A673 (cell line): ENCODE measurements around the gene LTF. TPM values are rescaled to one million over a fixed set of nuclear protein-coding genes. Genes with fewer than 3 reads are reported as not detected.

Experiments
- BruUV-seq: library from RNA; stranded (reverse); fragments of 400-500 nt; replicated peaks from 2 replicates; lab custom pipeline; 2021; lab: Mats Ljungman, UMichigan
- CTCF ChIA-PET: fragments of 300-600 bp; sonication (Branson Sonifier 250); formaldehyde crosslinking; loops from one replicate; lab custom pipeline; 2022; ENCODE audit warnings: antibody characterized with exemption; lab: Charles Lee
- POLR2A ChIA-PET: fragments of 300-600 bp; sonication (Branson Sonifier 250); formaldehyde crosslinking; loops from one replicate; lab custom pipeline; 2022; ENCODE audit warnings: antibody characterized with exemption; ENCODE audit not compliant: low non-redundant PET; lab: Charles Lee
- DNase-seq: peaks from one replicate; pipeline ENCODE4 v3.0.0-alpha.2; 2015; ENCODE audit warnings: low spot score
- H3K27ac ChIP-seq: fragments of 200-600 bp; sonication (generic); 2 replicates; pipeline ENCODE4 v1.5.1; 2016; ENCODE audit warnings: mixed run types, low read depth, mild to moderate bottlenecking, mixed read lengths, antibody characterized with exemption, low read length; ENCODE audit not compliant: poor library complexity, severe bottlenecking
- H3K27me3 ChIP-seq: fragments of 200-600 bp; sonication (generic); replicated peaks from 2 replicates; pipeline ENCODE4 v1.6.1; 2017; ENCODE audit warnings: mixed run types, low read depth, mild to moderate bottlenecking, mixed read lengths, antibody characterized with exemption, low read length; ENCODE audit not compliant: insufficient read depth, poor library complexity
- H3K36me3 ChIP-seq: fragments of 200-600 bp; sonication (generic); 2 replicates; pipeline ENCODE4 v1.6.1; 2016; ENCODE audit warnings: mixed run types, mild to moderate bottlenecking, mixed read lengths, antibody characterized with exemption, low read length; ENCODE audit not compliant: insufficient read depth, poor library complexity, severe bottlenecking
- H3K4me1 ChIP-seq: fragments of 200-600 bp; sonication (generic); 2 replicates; pipeline ENCODE4 v1.6.1; 2017; ENCODE audit warnings: mixed run types, mild to moderate bottlenecking, mixed read lengths, antibody characterized with exemption, low read length; ENCODE audit not compliant: insufficient read depth, poor library complexity, severe bottlenecking
- H3K4me3 ChIP-seq: fragments of 200-600 bp; sonication (generic); 2 replicates; pipeline ENCODE4 v1.5.1; 2016; ENCODE audit warnings: low read depth, mixed run types, mild to moderate bottlenecking, mixed read lengths, low read length; ENCODE audit not compliant: poor library complexity, severe bottlenecking
- H3K9me3 ChIP-seq: fragments of 200-600 bp; sonication (generic); 2 replicates; pipeline ENCODE4 v1.6.1; 2016; ENCODE audit warnings: mixed run types, low read depth, mild to moderate bottlenecking, mixed read lengths, antibody characterized with exemption, low read length; ENCODE audit not compliant: poor library complexity, severe bottlenecking
- EZH2 ChIP-seq: fragments of 200-600 bp; sonication (generic); IDR thresholded peaks from 2 replicates; pipeline ENCODE4 v1.6.1; 2017; ENCODE audit warnings: borderline replicate concordance, low read depth, mild to moderate bottlenecking, mixed read lengths, antibody characterized with exemption, low read length; ENCODE audit not compliant: poor library complexity, severe bottlenecking
- intact Hi-C: fragments of 100-400 bp; cut with micrococcal nuclease; formaldehyde crosslinking; loops from one replicate; pipeline ENCODE4 v1.10.0; 2022; ENCODE audit not compliant: unreplicated experiment
- total RNA-seq: library from RNA; stranded (reverse); gene quantifications from 2 replicates; pipeline ENCODE4 v1.2.3, GENCODE V29; 2021
- TF ChIP-seq, protein P1 (sequence below): fragments of 300-800, 200-600 bp; sonication (generic); conservative IDR thresholded peaks from 2 replicates; pipeline ENCODE4 v1.5.1; 2017; ENCODE audit warnings: low read depth, mild to moderate bottlenecking, antibody characterized with exemption, low read length, moderate library complexity, mixed read lengths

The LTF gene
- total RNA-seq, 1 experiment from 2014 or later = not detected

GRCh38 chr3:46508850-46509591 lies 44.3 kb upstream of the LTF start:
- intact Hi-C loops = no loop called here
- H3K9me3 ChIP-seq = no peaks in the 10 kb centered on the region
- TF ChIP-seq EZH2 = no peak
- TF ChIP-seq, protein P1, sequence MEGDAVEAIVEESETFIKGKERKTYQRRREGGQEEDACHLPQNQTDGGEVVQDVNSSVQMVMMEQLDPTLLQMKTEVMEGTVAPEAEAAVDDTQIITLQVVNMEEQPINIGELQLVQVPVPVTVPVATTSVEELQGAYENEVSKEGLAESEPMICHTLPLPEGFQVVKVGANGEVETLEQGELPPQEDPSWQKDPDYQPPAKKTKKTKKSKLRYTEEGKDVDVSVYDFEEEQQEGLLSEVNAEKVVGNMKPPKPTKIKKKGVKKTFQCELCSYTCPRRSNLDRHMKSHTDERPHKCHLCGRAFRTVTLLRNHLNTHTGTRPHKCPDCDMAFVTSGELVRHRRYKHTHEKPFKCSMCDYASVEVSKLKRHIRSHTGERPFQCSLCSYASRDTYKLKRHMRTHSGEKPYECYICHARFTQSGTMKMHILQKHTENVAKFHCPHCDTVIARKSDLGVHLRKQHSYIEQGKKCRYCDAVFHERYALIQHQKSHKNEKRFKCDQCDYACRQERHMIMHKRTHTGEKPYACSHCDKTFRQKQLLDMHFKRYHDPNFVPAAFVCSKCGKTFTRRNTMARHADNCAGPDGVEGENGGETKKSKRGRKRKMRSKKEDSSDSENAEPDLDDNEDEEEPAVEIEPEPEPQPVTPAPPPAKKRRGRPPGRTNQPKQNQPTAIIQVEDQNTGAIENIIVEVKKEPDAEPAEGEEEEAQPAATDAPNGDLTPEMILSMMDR = no peak
- CTCF ChIA-PET = interaction anchor here (1.4 kb wide), 1 partner anchor 21 kb away, joined by 5 read pairs; no protein-coding TSS in a partner anchor
- POLR2A ChIA-PET = no interaction called here
- H3K4me1 ChIP-seq = no peaks in the 10 kb centered on the region
- no peaks in the 10 kb centered on the region for H3K36me3 ChIP-seq
- H3K4me3 ChIP-seq = no peak overlapping the region
- no peaks in the 10 kb centered on the region for H3K27me3 ChIP-seq
- no peak overlapping the region for H3K27ac ChIP-seq
- DNase-seq = no peak
- BruUV-seq = no TSS peak

- TF ChIP-seq, protein P1 = no peak
- TF ChIP-seq EZH2 = no peak
- no peak for DNase-seq
- Histone ChIP-seq H3K9me3 (no peaks in the 10 kb centered on the region), H3K4me3 (no peak overlapping the region), H3K4me1 (no peaks in the 10 kb centered on the region), H3K27ac (no peak overlapping the region), H3K36me3 (no peaks in the 10 kb centered on the region), H3K27me3 (no peaks in the 10 kb centered on the region)
- intact Hi-C loops = no loop called here
- no TSS peak for BruUV-seq
- CTCF ChIA-PET = no interaction called here
- POLR2A ChIA-PET = no interaction called here
Observed at GRCh38 chr3:46506526-46506925, 41.8 kb upstream of the LTF start.

GRCh38 chr3:46505953-46506352 lies 41.2 kb upstream of the LTF start:
- H3K27me3 ChIP-seq = no peaks in the 10 kb centered on the region
- no peaks in the 10 kb centered on the region for H3K36me3 ChIP-seq
- no peak overlapping the region for H3K27ac ChIP-seq
- H3K4me3 ChIP-seq = no peak overlapping the region
- POLR2A ChIA-PET = no interaction called here
- no peak for DNase-seq
- intact Hi-C loops = no loop called here
- H3K4me1 ChIP-seq = no peaks in the 10 kb centered on the region
- no peaks in the 10 kb centered on the region for H3K9me3 ChIP-seq
- BruUV-seq = no TSS peak
- TF ChIP-seq, protein P1 = no peak
- TF ChIP-seq EZH2 = no peak
- CTCF ChIA-PET = no interaction called here
